Uterus (tissue), 4 donors: ENCODE data around the gene SHROOM3. TPM values are rescaled to one million over a fixed set of nuclear protein-coding genes. Genes with fewer than 3 reads are reported as not detected.

ENCODE experiments used
- DNase-seq, 2 donors: peaks; one replicate each; pipeline ENCODE4 v3.0.0-alpha.2; 2019 to 2020
- H3K27ac ChIP-seq, 2 donors: fragments of 200-600 bp; sonication (generic); 1 replicate in 1 of 2; 2 replicates in 1 of 2; pipeline ENCODE4 v1.5.1; 2016 to 2018
- H3K27me3 ChIP-seq, 2 donors: fragments of 200-600 bp; sonication (generic); one replicate each; pipeline ENCODE4 v1.5.1; 2018 to 2019; ENCODE audit warnings: control low read depth in 1 of 2
- H3K36me3 ChIP-seq, 2 donors: fragments of 200-600 bp; sonication (generic); one replicate each; pipeline ENCODE4 v1.5.1; 2019; ENCODE audit warnings: control low read depth in 1 of 2
- H3K4me1 ChIP-seq, 2 donors: fragments of 200-600 bp; sonication (generic); one replicate each; pipeline ENCODE4 v1.5.1; 2018 to 2019; ENCODE audit warnings: control low read depth in 1 of 2
- H3K4me3 ChIP-seq, 2 donors: fragments of 200-600 bp; sonication (generic); 1 replicate in 1 of 2; 2 replicates in 1 of 2; pipeline ENCODE4 v1.5.1; 2018 to 2019; ENCODE audit warnings: mild to moderate bottlenecking in 1 of 2
- H3K9me3 ChIP-seq, 2 donors: fragments of 200-600 bp; sonication (generic); one replicate each; pipeline ENCODE4 v1.5.1; 2019; ENCODE audit warnings: control low read depth in 1 of 2
- CTCF ChIP-seq, 4 experiments: fragments of 200-600 bp in 2 of 4; fragments of 450-650 bp in 2 of 4; sonication (generic) in 2 of 4; IDR thresholded peaks; one replicate each; pipeline ENCODE4 v1.5.1; 2016 to 2019; ENCODE audit warnings: antibody characterized with exemption in 4 of 4, mild to moderate bottlenecking in 2 of 4, moderate library complexity in 1 of 4
- POLR2A ChIP-seq, 2 donors: fragments of 450-650 bp; IDR thresholded peaks; one replicate each; pipeline ENCODE4 v1.6.1; 2016; ENCODE audit warnings: antibody characterized with exemption in 2 of 2, mild to moderate bottlenecking in 1 of 2, moderate library complexity in 1 of 2
- intact Hi-C: fragments of 100-400 bp; cut with DNase I; formaldehyde crosslinking; loops from one replicate; pipeline ENCODE4 v1.15.1; 2023; ENCODE audit warnings: low total_unique reads
- total RNA-seq, 4 donors: library from RNA; depleted of rRNA in 3 of 4; stranded (reverse); fragments of >200 nt in 3 of 4; gene quantifications; one replicate each; pipeline versions ENCODE4 v1.1.0 to v1.2.4, GENCODE V29; 2014 to 2023
- donor health status: DM: yes; HTN: yes; CAD: no.

Gene SHROOM3
- total RNA-seq, 4 donors from 2014 or later = 1.5 to 24.1 (median 3.4) TPM

- intact Hi-C loops = no loop called here
- no peak for DNase-seq
- no peaks in the 10 kb centered on the region for H3K4me1 ChIP-seq
- H3K27me3 ChIP-seq = no peaks in the 10 kb centered on the region
- TF ChIP-seq POLR2A (IDR thresholded peaks at IDR 0.05) (no peak), CTCF (IDR thresholded peaks at IDR 0.05) (no peak)
- no peaks in the 10 kb centered on the region for H3K9me3 ChIP-seq
- H3K4me3 ChIP-seq = no peak overlapping the region
- H3K27ac ChIP-seq = no peak overlapping the region
- H3K36me3 ChIP-seq = no peaks in the 10 kb centered on the region
Measured at GRCh38 chr4:76441881-76442280, 6.9 kb downstream of the SHROOM3 start.

- intact Hi-C loops = no loop called here
- Histone ChIP-seq H3K9me3 (no peaks in the 10 kb centered on the region), H3K36me3 (no peaks in the 10 kb centered on the region), H3K4me3 (no peak overlapping the region), H3K27ac (no peak overlapping the region), H3K4me1 (no peaks in the 10 kb centered on the region), H3K27me3 (no peaks in the 10 kb centered on the region)
- TF ChIP-seq CTCF (IDR thresholded peaks at IDR 0.05) (no peak), POLR2A (IDR thresholded peaks at IDR 0.05) (no peak)
- no peak for DNase-seq
Measured at GRCh38 chr4:76442807-76443206, 7.8 kb downstream of the SHROOM3 start.

- H3K4me3 ChIP-seq = no peak overlapping the region
- H3K4me1 ChIP-seq = no peaks in the 10 kb centered on the region
- H3K36me3 ChIP-seq = no peaks in the 10 kb centered on the region
- H3K27me3 ChIP-seq = no peaks in the 10 kb centered on the region
- no peak overlapping the region for H3K27ac ChIP-seq
- no peak for DNase-seq
- intact Hi-C loops = no loop called here
- TF ChIP-seq CTCF (IDR thresholded peaks at IDR 0.05) (no peak), POLR2A (IDR thresholded peaks at IDR 0.05) (no peak)
- no peaks in the 10 kb centered on the region for H3K9me3 ChIP-seq
Measured at GRCh38 chr4:76443376-76443775, 8.3 kb downstream of the SHROOM3 start.

- no peak overlapping the region for H3K4me3 ChIP-seq
- H3K4me1 ChIP-seq = no peaks in the 10 kb centered on the region
- no peak overlapping the region for H3K27ac ChIP-seq
- no peaks in the 10 kb centered on the region for H3K27me3 ChIP-seq
- no peaks in the 10 kb centered on the region for H3K36me3 ChIP-seq
- DNase-seq = no peak
- H3K9me3 ChIP-seq = no peaks in the 10 kb centered on the region
- no peak for TF ChIP-seq CTCF (IDR thresholded peaks at IDR 0.05)
- intact Hi-C loops = no loop called here
Measured at GRCh38 chr4:76445911-76446310, 10.9 kb downstream of the SHROOM3 start.

- no peaks in the 10 kb centered on the region for H3K27me3 ChIP-seq
- no peaks in the 10 kb centered on the region for H3K9me3 ChIP-seq
- H3K4me3 ChIP-seq = no peak overlapping the region
- intact Hi-C loops = no loop called here
- TF ChIP-seq CTCF (IDR thresholded peaks at IDR 0.05) (no peak), POLR2A (IDR thresholded peaks at IDR 0.05) (no peak)
- DNase-seq = no peak
- no peaks in the 10 kb centered on the region for H3K4me1 ChIP-seq
- no peaks in the 10 kb centered on the region for H3K36me3 ChIP-seq
- H3K27ac ChIP-seq = no peak overlapping the region
Measured at GRCh38 chr4:76447393-76447851, 12.4 kb downstream of the SHROOM3 start.
